ENCODE results near the gene TPMT.
A peak's percentile ranks its signal among the peaks of the same experiment; 100 is the strongest.

TPMT gene

DNA sequence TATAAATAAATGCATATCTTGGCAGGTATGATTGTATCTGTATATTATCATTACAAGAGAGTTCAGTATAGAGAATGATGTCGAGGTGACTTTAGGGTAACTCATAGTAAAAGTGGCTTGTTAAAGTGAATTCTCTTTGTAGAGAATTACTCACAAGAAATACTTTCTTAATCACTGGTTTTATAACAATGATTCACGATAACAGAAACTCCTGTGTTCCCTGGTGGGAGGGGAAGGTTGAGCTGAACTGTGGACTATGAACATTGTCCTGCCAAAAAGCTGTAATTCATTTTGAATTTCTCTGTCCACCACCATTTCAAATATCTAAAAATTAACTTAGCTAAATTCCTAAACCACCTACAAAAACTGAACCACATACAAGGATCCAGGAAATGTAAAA is 7.7 kb downstream of the TPMT start:
- DNase-seq, result no peak
- no peak for TF ChIP-seq GATA1 (IDR thresholded peaks at IDR 0.05; ENCODE audit: low read depth, low read length)
- TF ChIP-seq POLR2A (IDR thresholded peaks at IDR 0.05; ENCODE audit: low read length), result no peak

GRCh38 chr6:18142591-18142861 is 12.4 kb downstream of the TPMT start:
- no peak for DNase-seq

DNA sequence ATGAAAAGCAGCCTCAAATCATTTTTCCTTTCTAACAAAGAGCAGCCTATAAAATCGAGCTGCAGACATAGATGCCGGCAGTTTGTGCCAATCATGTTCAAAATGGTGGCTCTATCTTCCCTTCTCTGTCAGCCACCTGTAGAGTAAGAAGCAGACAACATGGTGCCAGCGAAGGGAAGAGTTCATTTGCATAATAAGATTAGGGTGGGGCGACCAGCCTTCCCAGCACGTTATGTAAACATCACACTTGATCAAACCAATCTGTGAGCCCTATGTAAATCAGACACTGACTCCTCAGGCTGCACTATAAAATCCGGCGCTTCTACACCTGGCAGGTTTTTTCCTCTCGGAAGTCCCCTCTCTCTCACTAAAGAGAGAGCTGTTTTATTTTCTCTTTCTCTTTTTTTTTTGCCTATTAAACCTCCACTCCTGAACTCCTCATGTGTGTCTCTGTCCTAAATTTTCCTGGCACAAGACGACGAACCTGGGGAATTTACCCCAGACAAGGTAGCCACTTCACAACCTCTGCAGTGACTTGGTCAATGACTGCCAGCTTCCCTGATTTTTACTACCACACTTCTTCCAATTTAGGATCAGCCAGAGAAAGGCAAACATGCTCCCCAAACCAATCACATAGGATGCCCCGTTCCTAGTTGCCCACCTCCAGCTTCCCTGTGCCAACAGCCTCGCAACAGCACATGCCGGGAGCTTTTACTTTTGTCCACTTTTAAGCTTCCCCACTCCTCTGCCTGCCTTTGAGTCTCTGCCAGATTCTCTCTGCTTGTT is 12.9 kb downstream of the TPMT start:
- TF ChIP-seq GATA1 (IDR thresholded peaks at IDR 0.05; ENCODE audit: low read depth, low read length) (no peak), POLR2A (IDR thresholded peaks at IDR 0.05; ENCODE audit: low read length) (no peak)
- DNase-seq, result no peak

More at GRCh38 chr6:18142591-18142861, 12.4 kb downstream of the TPMT start:
- no peak for TF ChIP-seq GATA1 (IDR thresholded peaks at IDR 0.05; ENCODE audit: low read depth, low read length)
- no peak for TF ChIP-seq POLR2A (IDR thresholded peaks at IDR 0.05; ENCODE audit: low read length)

- no peak for DNase-seq
- TF ChIP-seq GATA1 (IDR thresholded peaks at IDR 0.05; ENCODE audit: low read depth, low read length), result no peak
- TF ChIP-seq POLR2A (IDR thresholded peaks at IDR 0.05; ENCODE audit: low read length), result no peak
Measured at GRCh38 chr6:18139935-18140621, 14.8 kb downstream of the TPMT start.

DNA sequence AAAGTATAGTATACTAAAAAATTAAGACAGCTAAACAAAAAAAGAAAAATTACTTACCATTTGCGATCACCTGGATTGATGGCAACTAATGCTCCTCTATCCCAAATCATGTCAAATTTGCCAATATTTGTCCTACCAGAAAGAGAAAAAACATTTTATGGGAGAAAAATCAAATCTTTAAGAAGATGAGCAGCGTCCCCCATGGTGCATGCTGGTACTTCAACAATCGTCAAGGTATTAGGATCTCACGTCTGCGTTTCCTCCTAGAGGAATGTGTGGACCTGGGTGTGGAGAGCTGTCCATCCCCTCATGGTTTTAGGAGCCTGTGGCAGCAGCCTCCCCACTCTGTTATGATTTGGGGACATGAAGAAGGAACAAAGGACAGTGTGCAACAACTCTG is 16.0 kb downstream of the TPMT start:
- DNase-seq, result no peak
- TF ChIP-seq GATA1 (IDR thresholded peaks at IDR 0.05; ENCODE audit: low read depth, low read length), result no peak

DNA sequence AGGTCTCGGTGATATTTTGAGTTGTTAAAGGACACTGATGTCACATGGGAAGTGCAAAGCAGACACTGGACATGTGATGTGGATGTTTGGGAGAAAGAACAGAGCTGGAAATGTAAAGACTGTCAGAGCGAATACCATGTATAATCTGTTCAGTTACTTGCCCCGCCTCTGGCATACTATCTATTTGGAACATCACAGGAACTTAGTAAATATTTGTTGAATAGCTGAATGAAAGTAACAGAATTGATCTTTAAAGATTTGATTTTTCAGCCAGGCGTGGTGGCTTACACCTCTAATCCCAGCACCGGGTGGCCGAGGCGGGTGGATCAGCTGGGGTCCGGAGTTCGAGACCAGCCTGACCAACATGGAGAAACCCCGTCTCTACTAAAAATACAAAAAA is 18.6 kb downstream of the TPMT start:
- TF ChIP-seq POLR2A (IDR thresholded peaks at IDR 0.05; ENCODE audit: low read length), result no peak
- no peak for TF ChIP-seq GATA1 (IDR thresholded peaks at IDR 0.05; ENCODE audit: low read depth, low read length)
- no peak for DNase-seq

DNA sequence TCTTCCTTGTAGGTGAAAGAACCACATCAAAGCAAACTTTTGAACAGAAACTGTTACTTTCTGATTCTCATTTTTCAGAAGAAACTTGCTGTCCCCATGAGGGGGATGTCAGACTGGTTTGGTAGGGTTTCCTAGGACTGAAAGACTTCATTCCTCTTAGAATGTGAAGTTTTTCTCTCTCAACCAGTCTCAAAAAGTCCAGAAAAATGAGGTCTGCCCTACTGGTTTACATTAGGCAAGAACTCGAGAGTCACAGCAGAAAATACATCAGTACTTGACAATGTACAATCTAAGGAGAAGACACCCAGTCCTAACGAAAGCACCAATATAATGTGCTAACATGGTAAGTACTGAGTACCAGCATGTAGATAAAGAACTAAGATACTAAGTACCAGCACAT is 19.7 kb downstream of the TPMT start:
- no peak for DNase-seq
- TF ChIP-seq POLR2A (IDR thresholded peaks at IDR 0.05; ENCODE audit: low read length) (no peak), GATA1 (IDR thresholded peaks at IDR 0.05; ENCODE audit: low read depth, low read length) (no peak)

DNA sequence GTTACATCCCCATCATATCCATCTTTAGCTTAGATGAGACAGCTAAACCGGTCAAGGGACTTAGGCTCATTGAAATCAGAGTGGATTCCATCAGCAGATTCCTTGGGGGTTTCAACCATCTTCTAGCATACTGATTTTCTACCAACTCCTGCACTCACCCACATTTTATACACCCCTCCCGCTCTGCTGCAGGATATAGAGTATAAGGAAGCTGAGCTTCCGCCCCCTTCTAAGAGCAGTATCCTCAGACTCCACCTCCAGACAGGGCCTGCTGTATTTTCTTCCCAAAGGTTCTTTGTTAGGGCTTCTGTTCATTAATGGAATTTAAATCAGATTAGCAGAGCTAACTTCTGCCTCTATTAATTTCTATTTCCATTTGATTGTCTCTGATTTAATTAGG is 22.5 kb downstream of the TPMT start:
- TF ChIP-seq POLR2A (IDR thresholded peaks at IDR 0.05; ENCODE audit: low read length), result no peak
- no peak for TF ChIP-seq GATA1 (IDR thresholded peaks at IDR 0.05; ENCODE audit: low read depth, low read length)
- DNase-seq, result no peak

GRCh38 chr6:18126121-18126520 is 28.8 kb downstream of the TPMT start:
- DNase-seq, result no peak
- no peak for TF ChIP-seq GATA1 (IDR thresholded peaks at IDR 0.05; ENCODE audit: low read depth, low read length)
- TF ChIP-seq POLR2A (IDR thresholded peaks at IDR 0.05; ENCODE audit: low read length), result no peak

DNA sequence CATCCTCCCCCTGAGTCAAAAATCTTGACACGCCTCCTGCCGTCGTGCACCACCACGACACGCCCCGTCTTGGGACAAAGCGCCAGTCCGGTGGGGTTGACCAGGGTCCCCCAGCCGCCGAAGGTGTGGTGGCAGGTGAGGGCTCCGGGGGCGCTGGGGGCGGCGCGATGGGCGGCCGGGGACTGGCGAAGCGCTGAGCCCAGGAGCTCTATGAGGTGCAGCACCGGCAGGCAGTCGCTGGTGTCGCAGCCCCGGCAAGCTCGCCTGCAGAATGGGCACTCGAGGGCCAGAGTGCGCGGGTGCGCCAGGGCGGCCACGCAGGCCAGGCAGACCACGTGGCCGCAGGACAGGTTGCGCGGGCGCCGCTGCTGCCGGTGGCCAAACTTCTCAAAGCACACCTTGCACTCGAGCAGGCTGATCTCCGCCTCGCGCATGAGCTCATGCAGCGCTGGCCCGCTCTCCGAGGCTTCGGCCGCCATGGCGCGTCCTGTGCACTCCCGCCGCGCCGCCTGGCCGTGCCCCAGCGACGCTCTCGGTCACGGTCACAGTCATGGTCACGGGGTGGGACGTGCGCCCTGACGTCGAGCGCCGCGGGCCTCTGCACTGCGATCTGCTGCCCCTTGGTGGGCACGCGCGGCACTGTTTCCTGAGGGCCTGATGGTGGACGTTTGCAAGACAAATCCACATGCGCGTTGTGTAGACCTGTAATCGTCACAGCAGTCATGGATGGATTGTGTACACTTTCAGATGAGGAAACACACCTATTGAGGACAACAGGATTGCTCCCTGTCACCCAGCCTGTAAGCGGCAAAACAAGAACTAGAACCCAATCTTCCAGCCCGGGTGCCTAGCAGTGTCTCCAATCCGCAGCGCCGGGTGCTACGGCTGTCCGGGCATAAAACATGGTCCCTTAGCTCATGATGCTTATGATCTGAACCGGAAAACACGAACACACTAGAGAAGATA is 32.5 kb downstream of the TPMT start, which contains the start of gene NHLRC1:
Gene NHLRC1, minus strand, starts transcription at position 550 of the 966 bp plus-strand sequence. Its CDS starts 71 bp downstream, at position 479.
- DNase-seq, result peak; percentile 95 to 96
- TF ChIP-seq POLR2A (IDR thresholded peaks at IDR 0.05; ENCODE audit: low read length) (peak; percentile 72), GATA1 (IDR thresholded peaks at IDR 0.05; ENCODE audit: low read depth, low read length) (no peak)

- TF ChIP-seq GATA1 (IDR thresholded peaks at IDR 0.05; ENCODE audit: low read depth, low read length) (no peak), POLR2A (IDR thresholded peaks at IDR 0.05; ENCODE audit: low read length) (no peak)
- DNase-seq, result peak; percentile 26 to 43
Measured at GRCh38 chr6:18121580-18122127, 33.2 kb downstream of the TPMT start.

DNA sequence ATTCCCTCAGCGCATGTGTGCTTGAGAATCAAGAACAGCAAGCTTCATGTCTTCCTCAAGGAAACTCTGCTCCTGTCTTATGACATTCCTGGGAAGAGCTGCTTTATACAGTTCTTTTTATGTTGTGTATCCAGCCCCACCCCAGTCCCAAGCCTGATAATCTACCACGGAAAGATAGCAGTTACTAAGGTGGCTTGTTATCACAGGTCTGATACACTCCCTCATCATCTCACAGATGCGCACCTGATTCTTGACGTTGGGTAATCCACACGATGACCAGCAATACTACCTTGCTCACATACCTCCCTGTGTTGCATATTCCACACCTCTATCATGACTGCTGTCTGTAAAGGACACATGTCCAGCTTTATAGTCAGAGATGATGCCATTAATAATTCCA is 35.6 kb downstream of the TPMT start:
- TF ChIP-seq POLR2A (IDR thresholded peaks at IDR 0.05; ENCODE audit: low read length) (no peak), GATA1 (IDR thresholded peaks at IDR 0.05; ENCODE audit: low read depth, low read length) (no peak)
- no peak for DNase-seq

- no peak for TF ChIP-seq GATA1 (IDR thresholded peaks at IDR 0.05; ENCODE audit: low read depth, low read length)
- DNase-seq, result no peak
Measured at GRCh38 chr6:18118330-18118729, 36.5 kb downstream of the TPMT start.

DNA sequence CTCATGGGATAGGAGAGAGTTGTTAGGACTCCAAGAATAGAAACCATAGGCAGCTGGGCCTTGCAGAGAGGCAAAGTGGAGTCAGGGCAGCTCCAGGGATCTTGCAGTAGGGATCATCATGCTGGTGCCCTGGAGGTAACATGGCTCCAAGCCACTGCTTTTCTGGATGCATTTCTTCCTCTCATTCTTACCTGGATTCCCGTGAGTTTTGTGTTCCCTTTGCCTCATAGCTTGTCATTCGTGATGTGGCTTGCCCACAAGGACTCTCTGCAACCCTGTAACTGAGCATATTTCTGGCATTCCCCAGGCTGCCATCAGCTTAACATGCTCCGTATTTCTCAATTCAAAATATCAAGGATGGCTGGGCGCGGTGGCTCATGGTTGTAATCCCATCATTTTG is 37.7 kb downstream of the TPMT start:
- DNase-seq, result no peak
- TF ChIP-seq GATA1 (IDR thresholded peaks at IDR 0.05; ENCODE audit: low read depth, low read length) (no peak), POLR2A (IDR thresholded peaks at IDR 0.05; ENCODE audit: low read length) (no peak)

All from erythroblast (primary cell).